SK-N-SH (cell line): ENCODE data around the gene SYNPO2. TPM values are rescaled to one million over a fixed set of nuclear protein-coding genes. Genes with fewer than 3 reads are reported as not detected.

Experiments
- CTCF ChIA-PET: fragments of 300-600, 350-600 bp; formaldehyde crosslinking; extraction: SDS; loops from one replicate; lab custom pipeline; 2021; lab: Yijun Ruan, JAX
- POLR2A ChIA-PET: fragments of 350-600 bp; sonication (Branson Sonifier 250); formaldehyde crosslinking; extraction: SDS; loops from one replicate; lab custom pipeline; 2020; ENCODE audit warnings: antibody characterized with exemption, inconsistent platforms; lab: Yijun Ruan, JAX
- DNase-seq: peaks from one replicate; pipeline ENCODE4 v3.0.0; 2012
- H2AFZ ChIP-seq: fragments of 200-600 bp; sonication (generic); 2 replicates; pipeline ENCODE4 v1.8.1; 2016; ENCODE audit warnings: antibody characterized with exemption, mild to moderate bottlenecking, low read depth
- H3F3A ChIP-seq: fragments of 200-600 bp; sonication (generic); replicated peaks from 2 replicates; pipeline ENCODE3; 2016; ENCODE audit warnings: antibody characterized with exemption, mild to moderate bottlenecking; ENCODE audit not compliant: insufficient read depth
- H3K27ac ChIP-seq, 2 experiments: fragments of 200-500 bp in 1 of 2; fragments of 200-600 bp in 1 of 2; sonication (Bioruptor generic) in 1 of 2; sonication (generic), shearing (Covaris generic) in 1 of 2; 2 replicates each; pipeline versions ENCODE4 v1.5.1 to v1.6.1; 2014 to 2016; ENCODE audit warnings: low read depth in 2 of 2, inconsistent platforms in 1 of 2, low read length in 1 of 2, mild to moderate bottlenecking in 1 of 2, mixed read lengths in 1 of 2
- H3K27me3 ChIP-seq: fragments of 200-600 bp; sonication (generic), shearing (Covaris generic); 2 replicates; pipeline ENCODE4 v1.6.1; 2016; ENCODE audit warnings: mixed run types; ENCODE audit not compliant: insufficient read depth
- H3K36me3 ChIP-seq, 2 experiments: fragments of 200-500 bp in 1 of 2; fragments of 200-600 bp in 1 of 2; sonication (Bioruptor generic) in 1 of 2; sonication (generic) in 1 of 2; replicated peaks in 1 of 2; 2 replicates each; pipeline versions ENCODE3 to v1.5.1; 2014 to 2016; ENCODE audit warnings: low read length in 1 of 2, mild to moderate bottlenecking in 1 of 2; ENCODE audit not compliant: insufficient read depth in 2 of 2, control insufficient read depth in 1 of 2
- H3K4me1 ChIP-seq, 2 experiments: fragments of 200-500 bp in 1 of 2; fragments of 200-600 bp in 1 of 2; sonication (Bioruptor generic) in 1 of 2; sonication (generic), shearing (Covaris generic) in 1 of 2; 2 replicates each; pipeline versions ENCODE4 v1.5.1 to v1.6.1; 2014 to 2016; ENCODE audit warnings: low read depth in 1 of 2, low read length in 1 of 2, mixed run types in 1 of 2; ENCODE audit not compliant: insufficient read depth in 2 of 2, control insufficient read depth in 1 of 2
- H3K4me2 ChIP-seq: fragments of 200-600 bp; sonication (generic), shearing (Covaris generic); 2 replicates; pipeline ENCODE4 v1.6.1; 2017; ENCODE audit warnings: mixed run types
- H3K4me3 ChIP-seq, 2 experiments: fragments of 200-500 bp in 1 of 2; fragments of 200-600 bp in 1 of 2; sonication (Bioruptor generic) in 1 of 2; sonication (generic), shearing (Covaris generic) in 1 of 2; 2 replicates each; pipeline versions ENCODE4 v1.5.1 to v1.8.1; 2014 to 2016; ENCODE audit warnings: low read depth in 2 of 2, inconsistent platforms in 1 of 2, low read length in 1 of 2, mild to moderate bottlenecking in 1 of 2, mixed read lengths in 1 of 2, moderate library complexity in 1 of 2
- H3K79me2 ChIP-seq: fragments of 200-600 bp; sonication (generic); 2 replicates; pipeline ENCODE4 v1.8.1; 2017; ENCODE audit warnings: mild to moderate bottlenecking; ENCODE audit not compliant: insufficient read depth
- H3K9ac ChIP-seq: fragments of 200-600 bp; sonication (generic); 2 replicates; pipeline ENCODE4 v1.6.1; 2017; ENCODE audit warnings: mixed run types
- H3K9me2 ChIP-seq: fragments of 200-600 bp; sonication (generic); 2 replicates; pipeline ENCODE4 v1.6.1; 2017; ENCODE audit warnings: mixed run types
- H3K9me3 ChIP-seq: fragments of 200-600 bp; sonication (generic); 2 replicates; pipeline ENCODE4 v1.6.1; 2017; ENCODE audit warnings: mixed run types, mild to moderate bottlenecking, moderate library complexity
- H4K20me1 ChIP-seq: fragments of 200-600 bp; sonication (generic); 2 replicates; pipeline ENCODE4 v1.6.1; 2017; ENCODE audit warnings: mild to moderate bottlenecking, mixed run types; ENCODE audit not compliant: insufficient read depth
- CHD2 ChIP-seq: fragments of 150-350 bp; IDR thresholded peaks from 2 replicates; pipeline ENCODE4 v1.6.1; 2018; ENCODE audit warnings: low read length; ENCODE audit not compliant: partially characterized antibody
- CTCF ChIP-seq: fragments of 200-600 bp; sonication (generic); IDR thresholded peaks from 2 replicates; pipeline ENCODE4 v1.6.1; 2017; ENCODE audit warnings: antibody characterized with exemption, mild to moderate bottlenecking, moderate library complexity
- ELF1 ChIP-seq: IDR thresholded peaks from 2 replicates; pipeline ENCODE4 v1.4.0; 2012
- FOSL2 ChIP-seq: IDR thresholded peaks from 2 replicates; pipeline ENCODE4 v1.4.0; 2012; ENCODE audit warnings: low read depth, mild to moderate bottlenecking, moderate library complexity, borderline replicate concordance
- FOXJ3 ChIP-seq: sonication (generic); formaldehyde crosslinking; IDR thresholded peaks from 2 replicates; pipeline ENCODE4 v1.5.1; 2020; ENCODE audit warnings: mild to moderate bottlenecking, missing genetic modification reagents
- GABPA ChIP-seq: IDR thresholded peaks from 2 replicates; pipeline ENCODE4 v1.4.0; 2012; ENCODE audit warnings: low read depth, mild to moderate bottlenecking
- GATA2 ChIP-seq: sonication (generic); formaldehyde crosslinking; IDR thresholded peaks from 2 replicates; pipeline ENCODE4 v1.5.0; 2020; ENCODE audit warnings: mild to moderate bottlenecking, missing genetic modification reagents
- IRF3 ChIP-seq: fragments of 150-350 bp; IDR thresholded peaks from 2 replicates; pipeline ENCODE4 v1.6.1; 2016; ENCODE audit warnings: mild to moderate bottlenecking, low read depth, low read length
- JUND ChIP-seq: IDR thresholded peaks from 2 replicates; pipeline ENCODE4 v1.4.0; 2012
- MEF2A ChIP-seq: IDR thresholded peaks from 2 replicates; pipeline ENCODE4 v1.4.0; 2012; ENCODE audit warnings: low read depth, borderline replicate concordance
- NFIC ChIP-seq: IDR thresholded peaks from 2 replicates; pipeline ENCODE4 v1.4.0; 2012; ENCODE audit warnings: borderline replicate concordance
- PBX3 ChIP-seq: IDR thresholded peaks from 2 replicates; pipeline ENCODE4; 2012
- POLR2AphosphoS5 ChIP-seq: IDR thresholded peaks from 2 replicates; pipeline ENCODE4 v1.6.1; 2012; ENCODE audit warnings: low read depth, low read length
- RAD21 ChIP-seq: IDR thresholded peaks from 2 replicates; pipeline ENCODE4 v1.6.1; 2012; ENCODE audit warnings: mild to moderate bottlenecking, low read length
- RCOR1 ChIP-seq: fragments of 150-350 bp; IDR thresholded peaks from 2 replicates; pipeline ENCODE4 v1.6.1; 2017; ENCODE audit warnings: antibody characterized with exemption, low read length
- RXRA ChIP-seq: IDR thresholded peaks from 2 replicates; pipeline ENCODE4 v1.4.0; 2012; ENCODE audit warnings: low read depth, mild to moderate bottlenecking, borderline replicate concordance
- SIN3A ChIP-seq: IDR thresholded peaks from 2 replicates; pipeline ENCODE4 v1.6.1; 2012; ENCODE audit warnings: low read depth, mild to moderate bottlenecking, low read length, moderate library complexity, borderline replicate concordance
- TAF1 ChIP-seq: IDR thresholded peaks from 2 replicates; pipeline ENCODE4 v1.6.1; 2012; ENCODE audit warnings: low read depth, mild to moderate bottlenecking, low read length, moderate library complexity, borderline replicate concordance
- TCF12 ChIP-seq: IDR thresholded peaks from 2 replicates; pipeline ENCODE4 v1.4.0; 2012
- TEAD4 ChIP-seq: IDR thresholded peaks from 2 replicates; pipeline ENCODE4 v1.4.0; 2012; ENCODE audit warnings: mild to moderate bottlenecking, borderline replicate concordance; ENCODE audit not compliant: insufficient read depth
- USF1 ChIP-seq: IDR thresholded peaks from 2 replicates; pipeline ENCODE4 v1.4.0; 2012; ENCODE audit warnings: low read depth, borderline replicate concordance
- YY1 ChIP-seq: IDR thresholded peaks from 2 replicates; pipeline ENCODE4 v1.4.0; 2012; ENCODE audit warnings: low read depth, mild to moderate bottlenecking
- WGBS: methylation state at CpG from one replicate; pipeline ENCODE4 v1.1.6; 2017; ENCODE audit warnings: low lambda C conversion rate; 5-methylcytosine and 5-hydroxymethylcytosine counted together
- polyA plus RNA-seq, 3 experiments: library from polyadenylated mRNA; depleted of rRNA; stranded (reverse); fragments of >200 nt; gene quantifications; 2 replicates each; pipeline ENCODE4 v1.2.3, GENCODE V29; 2012
- TF ChIP-seq, protein P1 (sequence below): IDR thresholded peaks from 2 replicates; pipeline ENCODE4 v1.4.0; 2012; ENCODE audit warnings: low read depth, borderline replicate concordance

The SYNPO2 gene
- polyA plus RNA-seq, 1 of the 3 experiments (the other 2 are of a cell fraction) = 7.2 TPM

GRCh38 chr4:118967393-118967792, 78.7 kb downstream of the SYNPO2 start (continued):
- TF ChIP-seq, protein P1, sequence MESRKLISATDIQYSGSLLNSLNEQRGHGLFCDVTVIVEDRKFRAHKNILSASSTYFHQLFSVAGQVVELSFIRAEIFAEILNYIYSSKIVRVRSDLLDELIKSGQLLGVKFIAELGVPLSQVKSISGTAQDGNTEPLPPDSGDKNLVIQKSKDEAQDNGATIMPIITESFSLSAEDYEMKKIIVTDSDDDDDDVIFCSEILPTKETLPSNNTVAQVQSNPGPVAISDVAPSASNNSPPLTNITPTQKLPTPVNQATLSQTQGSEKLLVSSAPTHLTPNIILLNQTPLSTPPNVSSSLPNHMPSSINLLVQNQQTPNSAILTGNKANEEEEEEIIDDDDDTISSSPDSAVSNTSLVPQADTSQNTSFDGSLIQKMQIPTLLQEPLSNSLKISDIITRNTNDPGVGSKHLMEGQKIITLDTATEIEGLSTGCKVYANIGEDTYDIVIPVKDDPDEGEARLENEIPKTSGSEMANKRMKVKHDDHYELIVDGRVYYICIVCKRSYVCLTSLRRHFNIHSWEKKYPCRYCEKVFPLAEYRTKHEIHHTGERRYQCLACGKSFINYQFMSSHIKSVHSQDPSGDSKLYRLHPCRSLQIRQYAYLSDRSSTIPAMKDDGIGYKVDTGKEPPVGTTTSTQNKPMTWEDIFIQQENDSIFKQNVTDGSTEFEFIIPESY = no peak
- TF ChIP-seq FOSL2 = peak; percentile 69; the same call in 1 of the 2 replicates
- TF ChIP-seq CHD2 = no peak

GRCh38 chr4:118968005-118968404, 79.4 kb downstream of the SYNPO2 start:
- Histone ChIP-seq H3K9me2 (no peaks in the 10 kb centered on the region), H3K9ac (peak overlapping the region; percentile 6; the same call in 1 of the 2 replicates), H2AFZ (peak overlapping the region; percentile 52), H3K4me1 (peaks cover 13 to 34% of the 10 kb centered on the region in 2 experiments), H3K27me3 (no peaks in the 10 kb centered on the region), H3K79me2 (no peaks in the 10 kb centered on the region), H4K20me1 (no peaks in the 10 kb centered on the region), H3K4me3 (peak overlapping the region in 1 of 2 experiments; percentile 2; a peak in 1 of 4 replicates), H3K27ac (peak overlapping the region; percentile 70 to 91), H3K9me3 (no peaks in the 10 kb centered on the region), H3F3A (peaks cover 15% of the 10 kb centered on the region), H3K4me2 (peak overlapping the region; percentile 42), H3K36me3 (peaks cover 0 to 16% of the 10 kb centered on the region in 2 experiments)
- POLR2A ChIA-PET = interaction anchor here (1.2 kb wide), 1 partner anchor 79 kb away, joined by 5 read pairs; the partner anchor contains the start of gene SYNPO2
- no peak for DNase-seq
- CTCF ChIA-PET = interaction anchor here (0.8 to 8.2 kb wide), 26 partner anchors 10 to 283 kb away, joined by 3 to 111 read pairs (median 6); partner anchors contain the start of genes METTL14 and SYNPO2
- 13% methylated on average over 1 of the region's 1 CpG for WGBS
- no peak; the same call in 1 of the 2 replicates for TF ChIP-seq POLR2AphosphoS5
- TF ChIP-seq, protein P1 = no peak
- no peak for TF ChIP-seq TEAD4
- TF ChIP-seq CTCF = no peak
- peak; percentile 53 for TF ChIP-seq TCF12
- no peak for TF ChIP-seq RCOR1
- TF ChIP-seq TAF1 = no peak
- TF ChIP-seq SIN3A = 0 out of 2 replicates have a peak, but pooled peaks have one; percentile 15
- TF ChIP-seq GATA2 (CRISPR knock-in tag) = no peak
- TF ChIP-seq PBX3 = peak; percentile 41; the same call in 1 of the 2 replicates
- TF ChIP-seq MEF2A = no peak
- no peak for TF ChIP-seq YY1
- no peak for TF ChIP-seq ELF1
- no peak for TF ChIP-seq NFIC
- TF ChIP-seq JUND = no peak
- TF ChIP-seq GABPA = no peak
- no peak for TF ChIP-seq RAD21
- TF ChIP-seq FOXJ3 = no peak
- TF ChIP-seq RXRA = peak; percentile 73
- no peak for TF ChIP-seq IRF3
- no peak for TF ChIP-seq USF1
